PC-9 (cell line): ENCODE results near the gene PLPPR1. TPM values are rescaled to one million over a fixed set of nuclear protein-coding genes. Genes with fewer than 3 reads are reported as not detected.

Experiments used
- BruUV-seq: library from RNA; stranded (reverse); fragments of 400-500 nt; replicated peaks from 2 replicates; lab custom pipeline; 2021; lab: Mats Ljungman, UMichigan
- CTCF ChIA-PET: fragments of 300-600 bp; sonication (Branson Sonifier 250); formaldehyde crosslinking; loops from one replicate; lab custom pipeline; 2022; ENCODE audit warnings: antibody characterized with exemption; lab: Charles Lee
- POLR2A ChIA-PET: fragments of 300-600 bp; sonication (Branson Sonifier 250); formaldehyde crosslinking; loops from one replicate; lab custom pipeline; 2022; ENCODE audit warnings: antibody characterized with exemption; ENCODE audit not compliant: unreplicated experiment; lab: Charles Lee
- DNase-seq, 2 experiments: peaks; one replicate each; pipeline versions ENCODE4 v3.0.0 to v3.0.0-alpha.2; 2015 to 2022; ENCODE audit warnings: mixed read lengths in 1 of 2
- H2AFZ ChIP-seq: fragments of 200-600 bp; sonication (generic); 2 replicates; pipeline ENCODE4 v1.8.1; 2017; ENCODE audit warnings: antibody characterized with exemption
- H3F3A ChIP-seq: fragments of 200-600 bp; sonication (generic); 2 replicates; pipeline ENCODE4 v1.8.1; 2017; ENCODE audit warnings: antibody characterized with exemption, mild to moderate bottlenecking, low read depth; ENCODE audit not compliant: insufficient read depth
- H3K27ac ChIP-seq: fragments of 200-600 bp; sonication (generic); 2 replicates; pipeline ENCODE4 v1.6.1; 2016; ENCODE audit warnings: mixed run types
- H3K27me3 ChIP-seq: fragments of 200-600 bp; sonication (generic); 2 replicates; pipeline ENCODE4 v1.6.1; 2016; ENCODE audit warnings: low read depth, mixed run types; ENCODE audit not compliant: insufficient read depth
- H3K36me3 ChIP-seq: fragments of 200-600 bp; sonication (generic); 2 replicates; pipeline ENCODE4 v1.6.1; 2016; ENCODE audit warnings: low read depth, mixed run types
- H3K4me1 ChIP-seq: fragments of 200-600 bp; sonication (generic); replicated peaks from 2 replicates; pipeline ENCODE4 v1.6.1; 2016; ENCODE audit warnings: mixed run types; ENCODE audit not compliant: insufficient read depth
- H3K4me2 ChIP-seq: fragments of 200-600 bp; sonication (generic); 2 replicates; pipeline ENCODE4 v1.6.1; 2017; ENCODE audit warnings: mixed run types
- H3K4me3 ChIP-seq: fragments of 200-600 bp; sonication (generic); 2 replicates; pipeline ENCODE4 v1.6.1; 2016; ENCODE audit warnings: mixed run types
- H3K79me2 ChIP-seq: fragments of 200-600 bp; sonication (generic); 2 replicates; pipeline ENCODE4 v1.6.1; 2017; ENCODE audit warnings: low read depth, mixed run types
- H3K9me2 ChIP-seq: fragments of 200-600 bp; sonication (generic); 2 replicates; pipeline ENCODE4 v1.8.1; 2017; ENCODE audit warnings: mild to moderate bottlenecking; ENCODE audit not compliant: insufficient read depth
- H3K9me3 ChIP-seq: fragments of 200-600 bp; sonication (generic); 2 replicates; pipeline ENCODE4 v1.8.1; 2016; ENCODE audit warnings: low read depth; ENCODE audit not compliant: insufficient read depth
- H4K20me1 ChIP-seq: fragments of 200-600 bp; sonication (generic); 2 replicates; pipeline ENCODE4 v1.8.1; 2017; ENCODE audit not compliant: insufficient read depth
- EZH2 ChIP-seq: fragments of 200-600 bp; sonication (generic); IDR thresholded peaks from 2 replicates; pipeline ENCODE4 v1.8.0; 2017; ENCODE audit warnings: antibody characterized with exemption, low read depth
- intact Hi-C: fragments of 100-400 bp; cut with micrococcal nuclease; formaldehyde crosslinking; loops from one replicate; pipeline ENCODE4 v1.10.0; 2022; ENCODE audit not compliant: unreplicated experiment
- total RNA-seq: library from RNA; stranded (reverse); gene quantifications from 2 replicates; pipeline ENCODE4 v1.2.3, GENCODE V29; 2021
- TF ChIP-seq, protein P1 (sequence below): fragments of 200-600 bp; sonication (generic); conservative IDR thresholded peaks from 2 replicates; pipeline ENCODE4 v1.6.1; 2017; ENCODE audit warnings: mixed run types, antibody characterized with exemption, mild to moderate bottlenecking, moderate library complexity

Gene PLPPR1
- total RNA-seq, 1 experiment from 2014 or later: not detected

DNA sequence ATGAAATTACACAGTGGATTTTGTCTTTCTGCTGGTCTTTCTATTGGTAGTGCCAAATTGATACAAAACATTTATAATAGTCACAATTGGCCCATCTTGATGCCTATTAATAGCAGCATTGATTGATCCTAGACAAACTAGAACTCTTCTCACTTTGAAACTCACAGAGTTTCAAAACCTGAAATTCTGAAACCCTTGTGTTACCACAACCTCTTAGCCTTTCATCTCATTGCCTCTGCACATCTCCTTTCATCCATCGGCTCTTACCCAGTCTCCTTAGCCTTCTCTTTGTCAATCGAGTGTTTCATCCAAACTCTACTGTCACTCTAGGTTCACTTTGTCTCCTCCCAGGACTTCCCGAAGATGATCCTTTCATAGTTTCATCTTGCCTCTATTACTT, 22.1 kb downstream of the PLPPR1 start:
- TF ChIP-seq, protein P1, sequence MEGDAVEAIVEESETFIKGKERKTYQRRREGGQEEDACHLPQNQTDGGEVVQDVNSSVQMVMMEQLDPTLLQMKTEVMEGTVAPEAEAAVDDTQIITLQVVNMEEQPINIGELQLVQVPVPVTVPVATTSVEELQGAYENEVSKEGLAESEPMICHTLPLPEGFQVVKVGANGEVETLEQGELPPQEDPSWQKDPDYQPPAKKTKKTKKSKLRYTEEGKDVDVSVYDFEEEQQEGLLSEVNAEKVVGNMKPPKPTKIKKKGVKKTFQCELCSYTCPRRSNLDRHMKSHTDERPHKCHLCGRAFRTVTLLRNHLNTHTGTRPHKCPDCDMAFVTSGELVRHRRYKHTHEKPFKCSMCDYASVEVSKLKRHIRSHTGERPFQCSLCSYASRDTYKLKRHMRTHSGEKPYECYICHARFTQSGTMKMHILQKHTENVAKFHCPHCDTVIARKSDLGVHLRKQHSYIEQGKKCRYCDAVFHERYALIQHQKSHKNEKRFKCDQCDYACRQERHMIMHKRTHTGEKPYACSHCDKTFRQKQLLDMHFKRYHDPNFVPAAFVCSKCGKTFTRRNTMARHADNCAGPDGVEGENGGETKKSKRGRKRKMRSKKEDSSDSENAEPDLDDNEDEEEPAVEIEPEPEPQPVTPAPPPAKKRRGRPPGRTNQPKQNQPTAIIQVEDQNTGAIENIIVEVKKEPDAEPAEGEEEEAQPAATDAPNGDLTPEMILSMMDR: no peak
- no peak for TF ChIP-seq EZH2
- Histone ChIP-seq H3K4me2 (no peak overlapping the region), H3F3A (no peaks in the 10 kb centered on the region), H3K79me2 (no peaks in the 10 kb centered on the region), H3K27me3 (no peaks in the 10 kb centered on the region), H4K20me1 (no peaks in the 10 kb centered on the region), H3K27ac (no peak overlapping the region), H3K9me3 (no peaks in the 10 kb centered on the region), H3K4me1 (no peaks in the 10 kb centered on the region), H3K36me3 (no peaks in the 10 kb centered on the region), H3K4me3 (no peak overlapping the region), H3K9me2 (no peaks in the 10 kb centered on the region), H2AFZ (no peak overlapping the region)
- no TSS peak for BruUV-seq
- intact Hi-C loops: no loop called here
- ChIA-PET POLR2A (no interaction called here), CTCF (no interaction called here)
- DNase-seq: no peak

DNA sequence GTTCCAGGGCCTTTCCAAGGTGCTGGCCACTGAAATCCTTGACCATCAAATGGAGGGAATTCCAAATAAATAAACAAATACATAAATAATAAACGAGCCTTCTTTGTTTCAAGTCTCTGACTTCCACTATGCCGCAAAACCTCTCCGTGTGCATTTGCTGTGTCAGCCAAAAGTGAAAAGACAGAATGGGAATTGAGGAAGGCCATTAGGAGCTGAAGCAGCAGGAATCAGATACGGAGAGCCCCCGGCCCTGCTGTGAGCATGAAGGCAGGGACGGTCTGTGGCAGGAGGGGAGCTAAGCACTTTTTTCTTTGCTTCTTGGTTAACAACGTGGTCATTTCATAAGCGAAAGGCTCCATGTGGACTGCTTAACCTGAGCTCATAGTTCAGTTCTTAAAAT, 26.1 kb downstream of the PLPPR1 start:
- POLR2A ChIA-PET: no interaction called here
- Histone ChIP-seq H3K27me3 (no peaks in the 10 kb centered on the region), H3K79me2 (no peaks in the 10 kb centered on the region), H3F3A (no peaks in the 10 kb centered on the region), H3K9me2 (no peaks in the 10 kb centered on the region), H3K9me3 (no peaks in the 10 kb centered on the region), H3K4me1 (no peaks in the 10 kb centered on the region), H3K4me3 (no peak overlapping the region), H2AFZ (no peak overlapping the region), H3K36me3 (no peaks in the 10 kb centered on the region), H4K20me1 (no peaks in the 10 kb centered on the region), H3K4me2 (no peak overlapping the region), H3K27ac (no peak overlapping the region)
- intact Hi-C loops: no loop called here
- TF ChIP-seq, protein P1: no peak
- no peak for TF ChIP-seq EZH2
- no peak for DNase-seq
- CTCF ChIA-PET: no interaction called here
- no TSS peak for BruUV-seq

DNA sequence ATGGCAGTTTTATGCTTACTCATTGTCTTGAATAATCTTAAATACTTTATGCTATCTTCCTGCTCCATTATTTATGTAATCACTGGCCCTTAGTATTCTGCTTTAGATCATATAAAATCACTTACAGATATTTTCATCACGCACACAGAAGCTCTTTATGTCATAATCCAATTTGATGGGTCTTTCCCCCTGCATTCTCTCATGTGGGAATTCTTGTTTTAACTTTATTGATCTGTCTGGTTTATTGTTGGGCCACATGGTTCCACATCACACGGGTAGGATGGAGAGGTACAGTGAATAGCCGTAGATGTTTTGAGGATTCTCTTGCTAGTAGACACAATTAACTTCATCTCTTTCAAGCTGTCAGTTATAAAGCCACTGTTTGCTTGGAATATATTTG, 27.0 kb downstream of the PLPPR1 start:
- Histone ChIP-seq H3K9me3 (no peaks in the 10 kb centered on the region), H3K27me3 (no peaks in the 10 kb centered on the region), H3K4me2 (no peak overlapping the region), H2AFZ (no peak overlapping the region), H3K4me3 (no peak overlapping the region), H3K9me2 (no peaks in the 10 kb centered on the region), H3K36me3 (no peaks in the 10 kb centered on the region), H3K4me1 (no peaks in the 10 kb centered on the region), H3K27ac (no peak overlapping the region), H4K20me1 (no peaks in the 10 kb centered on the region), H3K79me2 (no peaks in the 10 kb centered on the region), H3F3A (no peaks in the 10 kb centered on the region)
- intact Hi-C loops: no loop called here
- BruUV-seq: no TSS peak
- ChIA-PET CTCF (interaction anchor here (0.6 kb wide), 1 partner anchor 1184 kb away, joined by 3 read pairs; no protein-coding TSS in a partner anchor), POLR2A (no interaction called here)
- TF ChIP-seq EZH2: no peak
- TF ChIP-seq, protein P1: no peak
- DNase-seq: no peak
